NCI-H187 treated with DMSO at 0.1 percent for 48 hours (cell line): Measurements from ENCODE around the gene KMT5C.

Experiments
- DNase-seq: peaks from one replicate; lab custom pipeline; 2025; lab: John Stamatoyannopoulos, UW

KMT5C gene

DNA sequence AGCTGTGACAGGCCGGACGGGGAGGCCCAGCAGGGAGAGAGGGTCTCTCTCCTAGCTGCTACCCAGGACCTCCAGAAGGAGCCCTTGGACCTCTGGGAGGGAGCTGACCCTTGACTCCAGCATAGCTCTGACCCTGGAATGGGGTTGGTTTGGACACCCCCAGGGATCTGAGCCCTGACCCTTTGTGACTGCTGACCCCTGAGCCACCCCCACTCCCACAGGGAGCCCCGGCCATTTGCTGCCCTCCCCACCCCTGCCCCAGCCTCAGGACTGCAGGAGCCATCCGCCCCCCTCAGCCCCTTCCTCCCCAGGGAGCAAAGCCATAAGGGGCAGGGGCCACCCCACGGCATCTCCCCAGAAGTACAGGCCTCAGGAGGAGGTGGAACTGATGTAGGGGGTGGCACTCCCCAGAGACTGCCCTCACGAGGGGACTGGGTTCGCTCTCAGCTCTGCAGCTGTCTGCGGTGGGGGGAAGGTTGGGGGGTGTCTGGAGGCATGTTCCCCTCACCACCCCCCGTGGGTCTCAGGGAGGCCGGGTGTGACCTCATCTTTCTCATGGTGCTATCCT is 7.8 kb downstream of the KMT5C start:
- DNase-seq: no peak

DNA sequence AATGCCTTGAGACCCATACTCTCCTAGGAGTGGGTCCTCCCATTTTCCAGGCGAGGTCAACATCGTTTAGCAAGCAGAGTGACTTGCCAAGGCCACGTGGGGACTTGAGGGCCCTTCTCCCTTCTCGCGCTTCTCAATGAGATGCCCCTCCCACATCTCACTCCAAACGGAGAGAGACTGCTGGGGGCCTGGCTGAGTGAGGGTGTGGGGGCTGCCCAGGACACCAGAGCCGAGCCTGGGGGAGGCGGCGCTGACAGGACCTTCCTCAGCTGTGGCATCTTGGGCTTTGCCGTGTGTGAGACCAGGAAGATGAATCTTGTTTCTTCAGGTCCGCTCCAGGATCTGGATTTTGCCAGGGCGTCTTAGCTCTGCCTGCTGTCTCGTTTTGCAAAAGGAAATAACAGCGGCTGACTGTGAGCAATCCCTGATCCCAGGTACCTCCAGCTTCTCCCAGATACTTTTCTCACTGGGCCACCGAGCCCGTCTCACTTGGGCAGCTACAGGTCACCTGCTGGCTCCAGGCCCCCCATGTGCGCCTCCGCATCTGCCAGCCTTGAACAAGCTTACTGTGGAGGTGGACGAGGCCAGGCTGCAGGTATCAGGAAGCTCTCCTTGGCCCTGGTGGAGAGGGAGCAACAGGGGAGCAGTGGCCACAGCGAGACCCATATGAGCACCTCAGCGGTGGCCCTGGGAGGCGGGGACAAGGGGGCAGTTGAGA is 8.8 kb downstream of the KMT5C start:
- DNase-seq: no peak

- no peak for DNase-seq
Measured at GRCh38 chr19:55350620-55351315, 11.1 kb downstream of the KMT5C start.

DNA sequence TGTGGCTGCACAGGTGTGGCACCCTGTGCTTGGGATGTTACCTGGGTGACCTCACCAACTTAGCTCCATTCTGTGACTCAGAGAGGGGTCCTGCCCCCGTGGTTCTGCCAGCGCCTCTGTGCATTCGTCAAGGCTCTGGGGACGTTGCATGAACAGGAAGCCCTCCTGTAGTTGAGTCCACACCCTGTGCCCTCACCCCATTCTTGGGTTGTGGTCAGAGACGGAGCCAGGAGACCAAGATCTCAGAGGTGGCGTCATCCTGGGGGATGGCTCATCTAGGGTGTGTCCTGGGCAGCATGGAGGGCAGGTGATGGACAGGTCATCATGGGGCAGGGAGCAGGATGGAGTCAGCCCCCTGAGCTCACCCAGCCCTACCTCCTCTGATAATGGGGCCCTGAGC is 12.4 kb downstream of the KMT5C start:
- no peak for DNase-seq

DNA sequence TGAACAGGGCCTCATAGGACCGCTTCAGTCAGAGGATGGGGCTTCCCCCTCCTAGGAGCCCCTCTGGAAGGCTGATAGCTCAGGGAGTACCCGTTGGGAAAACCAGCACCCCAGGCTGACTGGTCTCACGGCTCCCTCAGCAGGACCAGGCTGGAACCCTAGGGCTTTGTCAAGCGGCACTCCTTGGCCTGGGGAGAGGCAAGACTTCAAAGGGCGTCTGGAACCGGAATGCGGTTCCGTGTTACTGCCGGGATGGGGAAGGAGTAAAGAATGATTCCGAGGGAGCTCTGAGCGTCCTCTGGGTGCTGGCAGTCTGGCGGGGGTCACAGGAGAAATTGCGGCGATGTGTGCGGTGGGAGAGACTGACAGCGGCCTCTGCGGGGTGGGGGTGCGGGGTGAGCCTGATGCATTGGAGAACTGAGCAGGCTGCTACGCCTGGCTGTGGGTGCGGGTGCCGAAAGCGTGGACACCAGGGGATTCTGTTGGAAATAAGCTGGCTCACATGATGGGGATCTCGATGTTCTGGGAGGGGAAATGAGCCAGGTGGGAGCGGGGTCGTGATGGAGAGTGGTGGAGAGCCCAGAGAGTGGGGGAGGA is 13.0 kb downstream of the KMT5C start:
- no peak for DNase-seq

- no peak for DNase-seq
Measured at GRCh38 chr19:55353356-55353802, 13.7 kb downstream of the KMT5C start.

DNA sequence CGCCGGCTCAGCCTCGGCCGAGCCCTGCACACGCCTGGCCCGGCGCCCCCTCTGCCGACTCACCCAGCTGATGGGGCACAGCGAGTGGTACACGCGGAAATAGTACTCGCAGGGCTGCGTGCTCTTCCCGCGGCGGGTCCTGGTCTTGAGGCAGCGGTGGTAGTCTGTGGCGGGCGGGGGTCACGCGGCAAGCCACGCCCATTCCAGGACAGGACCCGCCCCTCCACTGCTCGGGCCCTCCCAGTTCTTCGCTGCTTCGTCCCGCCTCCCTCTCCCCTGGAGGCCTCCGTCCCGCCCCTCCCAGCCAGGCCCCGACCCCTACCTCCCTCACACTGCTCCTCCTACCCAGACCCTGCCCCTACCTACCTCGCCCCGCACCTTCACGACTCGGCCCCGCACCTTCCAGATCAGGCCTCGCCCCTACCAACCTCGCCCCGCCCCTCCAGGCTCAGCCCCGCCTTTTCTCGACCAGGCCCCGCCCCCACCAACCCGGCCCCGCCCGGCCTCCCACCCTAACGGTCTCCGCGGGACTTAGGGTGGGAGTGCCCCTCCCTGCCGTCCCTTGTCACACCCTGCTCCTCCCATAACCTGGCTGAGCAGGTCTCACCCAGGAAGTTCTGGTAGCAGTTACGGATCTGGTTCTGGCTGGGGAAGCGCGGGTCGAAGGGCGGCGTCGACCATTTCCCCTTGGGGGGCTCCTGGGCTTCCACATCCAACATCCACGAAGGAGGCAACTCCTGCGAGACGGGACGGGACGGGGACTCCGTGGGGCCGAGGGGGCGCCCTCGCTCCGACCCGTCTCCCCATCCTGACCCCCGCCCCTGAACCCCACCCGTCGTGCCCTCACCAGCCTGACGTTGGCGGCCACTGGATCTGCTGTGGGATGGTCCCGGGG is 14.4 kb downstream of the KMT5C start:
- no peak for DNase-seq

- no peak for DNase-seq
Measured at GRCh38 chr19:55354698-55355212, 15.1 kb downstream of the KMT5C start, which contains the start of gene COX6B2. TSS of gene COX6B2 (minus strand) at chr19:55354719. CDS start at chr19:55354521, 198 bp downstream.

DNA sequence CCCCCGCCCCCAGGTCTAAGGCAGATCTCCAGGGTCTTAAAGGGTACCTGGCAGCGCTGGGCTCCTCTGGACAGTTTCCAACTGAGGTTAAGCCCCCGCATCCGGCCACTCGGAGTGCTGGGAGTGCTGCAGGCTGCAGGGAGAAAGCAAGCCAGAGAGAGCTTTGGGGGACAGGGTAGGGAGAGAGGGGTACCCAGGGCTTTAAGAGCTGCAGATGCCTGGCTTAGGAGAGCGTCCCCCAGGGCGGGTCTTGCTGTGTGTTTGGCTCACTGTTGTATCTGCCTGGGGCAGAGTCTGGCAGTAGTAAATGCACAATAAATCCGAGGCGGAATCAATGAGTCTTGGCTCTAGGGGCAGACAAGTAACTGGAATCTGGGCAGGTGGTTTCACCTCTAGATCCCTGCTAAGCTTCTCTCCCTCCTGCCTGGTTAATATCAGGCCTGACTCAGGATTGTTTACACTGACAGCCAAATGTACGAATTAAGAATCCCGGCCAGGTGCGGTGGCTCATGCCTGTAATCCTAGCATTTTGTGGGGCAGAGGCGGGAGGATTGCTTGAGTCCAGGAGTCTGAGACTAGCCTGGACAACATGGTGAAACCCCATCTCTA is 15.6 kb downstream of the KMT5C start:
- no peak for DNase-seq

DNA sequence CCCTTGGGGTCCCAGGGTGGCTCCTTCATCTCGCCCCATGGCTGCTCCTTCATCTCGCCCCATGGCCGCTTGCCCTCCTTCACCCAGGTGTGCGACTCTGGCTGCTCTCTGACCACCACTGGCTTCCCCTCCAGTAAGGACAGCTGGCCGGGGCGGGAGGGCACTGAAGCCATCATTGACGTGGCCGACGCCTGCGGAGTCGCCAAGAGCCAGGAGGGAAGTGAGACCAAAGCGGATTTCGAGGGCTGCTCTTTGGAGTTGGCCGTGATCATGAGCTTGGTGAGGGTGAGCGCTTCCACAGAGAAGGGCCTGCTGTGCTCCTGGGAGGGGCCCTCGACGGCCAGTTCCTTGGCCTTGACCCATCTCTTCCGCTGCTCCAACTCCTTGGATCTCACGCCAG is 18.8 kb downstream of the KMT5C start:
- no peak for DNase-seq

GRCh38 chr19:55358943-55359908 is 19.6 kb downstream of the KMT5C start:
- DNase-seq: no peak

- no peak for DNase-seq
Measured at GRCh38 chr19:55360902-55361301, 21.2 kb downstream of the KMT5C start.

DNA sequence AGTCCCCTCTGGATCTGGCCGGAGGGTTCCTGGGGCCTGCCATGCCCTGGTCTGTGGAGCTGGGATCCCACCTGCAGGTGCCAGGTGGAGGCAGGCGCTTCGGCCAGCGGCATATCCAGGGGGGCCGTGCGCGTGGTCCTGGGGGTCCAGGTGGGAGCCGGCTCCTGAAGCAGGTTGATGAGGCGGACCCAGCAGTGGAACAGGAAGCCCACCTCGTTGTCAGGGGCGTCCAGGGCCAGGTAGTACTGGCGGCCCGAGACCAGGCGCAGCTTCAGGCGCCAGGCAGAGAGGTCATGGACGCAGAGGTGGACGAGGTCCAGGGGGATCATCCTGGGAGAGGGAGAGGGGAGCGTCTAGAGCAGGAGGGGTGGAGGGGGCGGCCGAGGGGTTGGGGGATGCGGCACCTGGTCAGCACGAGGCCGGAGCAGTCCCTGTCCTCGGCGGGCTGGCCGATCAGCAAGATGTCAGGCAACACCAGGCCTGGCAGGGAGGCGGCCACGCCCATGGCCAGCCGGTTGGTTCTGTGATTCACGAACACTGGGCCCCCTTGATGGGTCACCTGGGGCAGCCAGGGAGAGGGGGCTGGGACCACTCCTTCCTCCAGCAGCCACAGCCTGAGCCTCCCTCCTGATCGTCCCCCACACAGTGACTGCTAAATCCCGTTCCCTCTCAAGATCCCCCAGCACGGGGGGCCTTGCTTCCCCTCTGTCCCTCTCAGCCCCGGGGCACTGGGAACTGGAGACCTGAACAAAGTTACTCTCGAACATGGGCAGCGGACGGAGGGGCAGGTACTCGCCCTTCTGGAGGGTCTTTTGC is 22.7 kb downstream of the KMT5C start:
- DNase-seq: no peak

GRCh38 chr19:55362990-55363716 is 23.5 kb downstream of the KMT5C start, which contains the start of gene GARIN5B:
TSS of gene GARIN5B (minus strand) at chr19:55363260. CDS start at chr19:55363066, 194 bp downstream.
- no peak for DNase-seq

DNA sequence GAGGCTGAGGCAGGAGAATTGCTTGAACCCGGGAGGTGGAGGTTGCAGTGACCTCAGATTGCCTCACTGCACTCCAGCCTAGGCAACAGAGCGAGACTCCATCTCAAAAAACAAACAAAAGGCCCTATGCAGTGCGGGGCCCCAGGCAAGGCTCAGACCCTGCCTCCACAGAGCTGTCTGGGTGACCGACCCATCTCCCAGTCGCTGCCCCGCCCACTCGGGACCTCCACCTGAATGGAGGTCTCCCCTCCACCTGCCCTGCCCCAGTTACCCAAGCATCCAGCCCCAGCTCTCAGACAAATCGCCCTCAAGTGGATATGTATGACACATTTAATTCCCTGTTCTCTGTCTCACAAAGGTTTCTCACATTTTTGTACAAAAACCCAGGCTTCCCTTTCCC is 25.6 kb downstream of the KMT5C start:
- no peak for DNase-seq

DNA sequence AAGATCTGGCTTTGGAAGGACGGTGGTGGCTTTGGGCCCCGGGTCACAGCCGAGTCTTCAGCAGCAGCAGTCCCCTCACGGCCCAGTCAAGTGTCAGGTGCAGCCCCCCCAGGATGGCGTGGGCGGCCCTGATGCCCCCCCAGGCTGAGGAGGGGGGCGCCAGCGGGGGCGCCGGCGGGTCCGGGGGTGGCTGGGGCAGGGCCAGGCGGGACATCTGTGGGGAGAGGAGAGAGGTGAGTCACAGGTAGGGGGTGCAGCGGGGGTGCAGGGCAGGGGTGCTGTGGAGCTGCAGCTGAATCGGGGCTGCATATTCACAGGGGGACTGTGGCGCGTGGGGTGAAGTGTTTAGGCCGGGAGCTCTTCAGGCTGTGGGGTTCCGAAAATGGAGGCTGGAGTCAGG is 26.3 kb downstream of the KMT5C start:
- no peak for DNase-seq

DNA sequence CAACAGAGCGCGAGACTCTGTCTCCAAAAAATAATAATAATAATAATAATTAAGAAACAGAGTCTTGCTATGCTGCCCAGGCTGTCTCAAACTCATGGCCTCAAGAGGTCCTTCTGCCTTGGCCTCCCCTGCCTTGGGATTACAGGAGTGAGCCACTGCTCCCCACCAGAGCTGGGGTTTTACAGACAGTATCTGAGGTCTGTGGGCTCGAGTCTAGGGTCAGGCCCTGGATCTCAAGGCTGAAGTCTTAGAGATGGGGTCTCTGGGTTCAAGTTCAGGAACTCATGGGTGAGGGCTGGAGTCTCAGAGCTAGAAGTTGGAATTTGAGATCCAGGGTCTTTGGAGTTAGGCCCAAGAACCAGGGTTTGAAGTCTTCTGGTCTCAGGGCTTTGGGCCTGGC is 27.1 kb downstream of the KMT5C start:
- DNase-seq: no peak

DNA sequence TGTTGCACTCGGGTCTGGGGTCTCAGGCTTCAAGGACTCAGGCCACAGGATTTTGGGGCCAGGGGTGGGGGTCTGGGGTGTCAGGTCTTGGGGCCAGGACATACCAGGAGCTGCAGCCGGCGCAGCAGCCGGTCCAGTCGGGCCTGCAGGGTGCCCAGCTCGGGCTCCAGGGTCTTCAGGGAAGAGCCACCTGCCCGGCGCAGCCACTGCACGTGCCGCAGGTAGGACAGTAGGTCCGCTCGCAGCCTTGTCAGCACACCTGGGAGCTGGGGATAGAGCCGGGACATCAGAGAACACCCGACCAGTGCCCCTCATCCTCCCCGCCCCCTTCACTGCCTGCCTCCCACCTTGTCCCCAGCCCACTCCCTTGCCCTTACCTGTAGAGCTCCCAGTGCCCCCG is 28.4 kb downstream of the KMT5C start:
- no peak for DNase-seq
